NCI-H1417 (cell line): ENCODE data around the gene CYBA.

Experiments
- DNase-seq, 3 experiments: peaks; one replicate each; lab custom pipeline; 2025; lab: John Stamatoyannopoulos, UW

CYBA gene

DNA sequence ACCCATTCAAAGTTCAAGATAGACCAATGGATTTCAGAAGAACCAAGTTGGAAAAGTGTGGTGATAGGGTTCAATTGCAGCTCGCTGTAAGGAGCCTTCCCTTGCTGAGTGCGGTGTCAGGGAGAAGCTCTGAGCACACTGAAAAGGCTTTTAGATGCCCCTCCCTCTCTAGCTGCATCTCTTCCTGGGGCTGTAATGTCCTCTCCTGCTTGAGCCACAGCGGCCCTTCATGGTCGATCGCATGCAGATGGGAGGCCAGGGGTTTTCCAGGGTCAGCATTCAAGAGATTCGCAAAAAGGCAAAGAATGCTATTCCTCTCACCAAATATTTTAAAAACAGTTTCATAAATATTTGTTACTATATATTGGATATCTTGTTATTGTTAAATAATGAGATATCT lies 56.9 kb downstream of the CYBA start:
- no peak for DNase-seq

DNA sequence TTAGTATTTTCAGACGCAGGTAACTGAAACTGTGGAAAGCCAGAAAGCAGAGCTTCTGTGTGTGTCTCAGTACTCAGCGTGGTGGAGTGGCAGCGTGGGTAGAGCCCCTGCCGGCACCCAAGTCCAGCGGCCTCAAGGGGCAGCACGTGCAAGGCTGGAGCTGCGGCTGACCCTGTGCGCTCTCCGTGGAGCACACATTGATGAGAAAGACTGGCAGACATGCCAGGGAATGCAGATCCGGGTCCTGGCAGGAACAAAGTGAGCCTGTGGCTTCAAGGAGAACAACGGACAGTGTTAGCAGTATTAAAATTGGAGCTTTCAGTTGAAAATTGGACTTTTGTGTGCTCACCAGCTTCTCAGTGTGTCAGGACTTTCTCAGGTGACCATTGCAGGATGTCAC lies 57.4 kb downstream of the CYBA start:
- no peak for DNase-seq
